GM12878 (cell line): ENCODE results near the gene ALPK1.

Experiments
- PML ChIP-seq: IDR thresholded peaks from 2 replicates; pipeline ENCODE4 v1.6.1; 2012; ENCODE audit warnings: low read length, inconsistent platforms
- POLR2A ChIP-seq: IDR thresholded peaks from 2 replicates; pipeline ENCODE4 v1.6.1; 2011; ENCODE audit warnings: low read depth, mild to moderate bottlenecking, low read length
- TF ChIP-seq, protein P1 (sequence below): IDR thresholded peaks from 2 replicates; pipeline ENCODE4 v1.6.1; 2011; ENCODE audit warnings: low read depth, low read length, improper control_type of control experiment, borderline replicate concordance
- TF ChIP-seq, protein P2 (sequence below), 3 experiments: IDR thresholded peaks in 2 of 3; conservative IDR thresholded peaks in 1 of 3; 2 replicates each; pipeline ENCODE4 v1.5.1; 2011; ENCODE audit warnings: low read depth in 3 of 3, low read length in 3 of 3, mild to moderate bottlenecking in 3 of 3, control low read depth in 2 of 3, moderate library complexity in 2 of 3, inconsistent platforms in 1 of 3, mixed read lengths in 1 of 3; ENCODE audit not compliant: control insufficient read depth in 2 of 3, insufficient read depth in 1 of 3; ENCODE audit errors: extremely low read depth in 1 of 3
- TF ChIP-seq, protein P3 (sequence below): IDR thresholded peaks from 2 replicates; pipeline ENCODE4 v1.6.1; 2011; ENCODE audit warnings: borderline replicate concordance, low read depth, mild to moderate bottlenecking, moderate library complexity, mixed read lengths, low read length; ENCODE audit not compliant: insufficient read depth; ENCODE audit errors: extremely low read length

DNA sequence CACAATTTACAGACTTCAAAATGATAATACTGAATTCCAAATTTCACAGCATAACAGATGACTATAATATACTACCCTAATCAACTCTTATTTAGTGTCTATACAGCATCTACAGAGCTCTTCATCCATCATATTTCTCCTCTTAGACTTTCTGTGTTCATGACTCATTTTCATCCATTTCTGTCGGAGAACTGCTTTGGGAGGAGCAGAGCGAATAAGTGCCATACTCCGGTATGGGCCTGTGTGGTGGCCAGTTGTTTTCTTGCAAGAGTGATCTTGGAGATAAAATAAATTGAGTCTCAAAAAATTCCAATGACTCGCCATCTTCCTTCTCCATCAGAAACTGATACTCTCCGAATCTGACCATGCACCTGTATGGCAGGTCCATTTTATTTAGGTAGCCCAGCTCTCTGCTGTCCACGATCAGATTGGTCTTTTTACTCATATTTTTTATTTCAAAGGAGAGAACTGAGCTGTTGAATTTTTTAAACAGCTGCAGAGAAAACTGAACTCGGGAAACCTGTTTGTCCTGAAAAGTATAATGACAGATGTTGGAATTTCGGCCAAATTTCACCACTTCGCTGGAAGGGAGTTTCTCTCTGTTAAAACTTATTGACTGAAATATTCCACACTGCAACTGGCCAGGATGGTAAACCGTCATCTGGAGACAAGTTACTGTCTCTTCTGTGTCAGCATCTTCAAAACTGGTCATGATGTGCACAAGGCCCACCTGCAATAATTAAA is 19.3 kb upstream of the ALPK1 start:
- TF ChIP-seq PML (no peak; the same call in 1 of the 2 replicates), POLR2A (no peak)
- TF ChIP-seq, protein P1, sequence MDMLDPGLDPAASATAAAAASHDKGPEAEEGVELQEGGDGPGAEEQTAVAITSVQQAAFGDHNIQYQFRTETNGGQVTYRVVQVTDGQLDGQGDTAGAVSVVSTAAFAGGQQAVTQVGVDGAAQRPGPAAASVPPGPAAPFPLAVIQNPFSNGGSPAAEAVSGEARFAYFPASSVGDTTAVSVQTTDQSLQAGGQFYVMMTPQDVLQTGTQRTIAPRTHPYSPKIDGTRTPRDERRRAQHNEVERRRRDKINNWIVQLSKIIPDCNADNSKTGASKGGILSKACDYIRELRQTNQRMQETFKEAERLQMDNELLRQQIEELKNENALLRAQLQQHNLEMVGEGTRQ: no peak
- TF ChIP-seq, protein P2, sequence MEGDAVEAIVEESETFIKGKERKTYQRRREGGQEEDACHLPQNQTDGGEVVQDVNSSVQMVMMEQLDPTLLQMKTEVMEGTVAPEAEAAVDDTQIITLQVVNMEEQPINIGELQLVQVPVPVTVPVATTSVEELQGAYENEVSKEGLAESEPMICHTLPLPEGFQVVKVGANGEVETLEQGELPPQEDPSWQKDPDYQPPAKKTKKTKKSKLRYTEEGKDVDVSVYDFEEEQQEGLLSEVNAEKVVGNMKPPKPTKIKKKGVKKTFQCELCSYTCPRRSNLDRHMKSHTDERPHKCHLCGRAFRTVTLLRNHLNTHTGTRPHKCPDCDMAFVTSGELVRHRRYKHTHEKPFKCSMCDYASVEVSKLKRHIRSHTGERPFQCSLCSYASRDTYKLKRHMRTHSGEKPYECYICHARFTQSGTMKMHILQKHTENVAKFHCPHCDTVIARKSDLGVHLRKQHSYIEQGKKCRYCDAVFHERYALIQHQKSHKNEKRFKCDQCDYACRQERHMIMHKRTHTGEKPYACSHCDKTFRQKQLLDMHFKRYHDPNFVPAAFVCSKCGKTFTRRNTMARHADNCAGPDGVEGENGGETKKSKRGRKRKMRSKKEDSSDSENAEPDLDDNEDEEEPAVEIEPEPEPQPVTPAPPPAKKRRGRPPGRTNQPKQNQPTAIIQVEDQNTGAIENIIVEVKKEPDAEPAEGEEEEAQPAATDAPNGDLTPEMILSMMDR (IDR thresholded peaks at IDR 0.05 in 2 of 3, conservative IDR thresholded peaks at IDR 0.05 in 1 of 3; ENCODE audit: control insufficient read depth in 2 of 3, extremely low read depth in 1 of 3, insufficient read depth in 1 of 3, low read depth in 3 of 3, low read length in 3 of 3): no peak
- TF ChIP-seq, protein P3, sequence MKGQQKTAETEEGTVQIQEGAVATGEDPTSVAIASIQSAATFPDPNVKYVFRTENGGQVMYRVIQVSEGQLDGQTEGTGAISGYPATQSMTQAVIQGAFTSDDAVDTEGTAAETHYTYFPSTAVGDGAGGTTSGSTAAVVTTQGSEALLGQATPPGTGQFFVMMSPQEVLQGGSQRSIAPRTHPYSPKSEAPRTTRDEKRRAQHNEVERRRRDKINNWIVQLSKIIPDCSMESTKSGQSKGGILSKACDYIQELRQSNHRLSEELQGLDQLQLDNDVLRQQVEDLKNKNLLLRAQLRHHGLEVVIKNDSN: no peak
